WTC11 (cell line): ENCODE measurements around the gene HSD3B7. TPM values are rescaled to one million over a fixed set of nuclear protein-coding genes. Genes with fewer than 3 reads are reported as not detected.
A peak's percentile ranks its signal among the peaks of the same experiment; 100 is the strongest.

Experiments
- ATAC-seq: fragments of 200-7000 bp; cut with Tn5 transposase; 2 replicates; pipeline ENCODE4 v1.10.0; 2021; ENCODE audit warnings: mild to moderate bottlenecking, moderate library complexity
- CTCF ChIA-PET: fragments of 300-600 bp; sonication (Branson Sonifier 250); formaldehyde crosslinking; loops from one replicate; lab custom pipeline; 2021; ENCODE audit warnings: antibody characterized with exemption; lab: Charles Lee
- POLR2A ChIA-PET: fragments of 350-600 bp; sonication (Branson Sonifier 250); formaldehyde crosslinking; loops from one replicate; lab custom pipeline; 2021; ENCODE audit warnings: antibody characterized with exemption; lab: Charles Lee
- DNase-seq: peaks from one replicate; pipeline ENCODE4 v3.0.0; 2021; ENCODE audit warnings: low spot score
- H3K27ac Mint-ChIP-seq: 2 replicates; pipeline ENCODE4 v1.8.0; 2021; ENCODE audit warnings: mixed read lengths
- H3K27me3 Mint-ChIP-seq: 2 replicates; pipeline ENCODE4 v1.8.0; 2021; ENCODE audit warnings: low read depth, mild to moderate bottlenecking, moderate library complexity, mixed read lengths
- H3K36me3 Mint-ChIP-seq: 2 replicates; pipeline ENCODE4 v1.8.0; 2021; ENCODE audit warnings: mixed read lengths
- H3K4me1 Mint-ChIP-seq: 2 replicates; pipeline ENCODE4 v1.8.0; 2022; ENCODE audit warnings: mixed read lengths
- H3K4me3 Mint-ChIP-seq: 2 replicates; pipeline ENCODE4 v1.8.0; 2021; ENCODE audit warnings: mild to moderate bottlenecking, moderate library complexity, mixed read lengths
- H3K9me3 Mint-ChIP-seq: 2 replicates; pipeline ENCODE4 v1.8.0; 2021; ENCODE audit warnings: mixed read lengths
- AFF4 ChIP-seq: sonication (generic); formaldehyde crosslinking; IDR thresholded peaks from 2 replicates; pipeline ENCODE4 v1.8.1; 2023; ENCODE audit warnings: mild to moderate bottlenecking, missing genetic modification reagents, borderline replicate concordance
- AR ChIP-seq: fragments of 250-450 bp; sonication (Bioruptor Pico); IDR thresholded peaks from 2 replicates; pipeline ENCODE4 v1.9.0; 2021; ENCODE audit warnings: mild to moderate bottlenecking
- ARID4B ChIP-seq: sonication (generic); formaldehyde crosslinking; IDR thresholded peaks from 2 replicates; pipeline ENCODE4 v1.8.0; 2023; ENCODE audit warnings: missing genetic modification reagents, mild to moderate bottlenecking, borderline replicate concordance
- ATF6 ChIP-seq: sonication (generic); formaldehyde crosslinking; IDR thresholded peaks from 2 replicates; pipeline ENCODE4 v1.8.1; 2023; ENCODE audit warnings: mild to moderate bottlenecking, missing genetic modification reagents
- CREB1 ChIP-seq: sonication (generic); formaldehyde crosslinking; IDR thresholded peaks from 2 replicates; pipeline ENCODE4 v1.8.0; 2023; ENCODE audit warnings: mild to moderate bottlenecking, missing genetic modification reagents
- ELF4 ChIP-seq: sonication (generic); formaldehyde crosslinking; IDR thresholded peaks from 2 replicates; pipeline ENCODE4 v1.8.1; 2022; ENCODE audit warnings: low read depth, mild to moderate bottlenecking, moderate library complexity, missing genetic modification reagents
- GTF2I ChIP-seq: fragments of 250-450 bp; sonication (Bioruptor Pico); conservative IDR thresholded peaks from 2 replicates; pipeline ENCODE4 v1.4.0; 2021; ENCODE audit warnings: mild to moderate bottlenecking
- HMGXB4 ChIP-seq: sonication (generic); formaldehyde crosslinking; IDR thresholded peaks from 2 replicates; pipeline ENCODE4 v1.8.1; 2023; ENCODE audit warnings: mild to moderate bottlenecking, moderate library complexity, missing genetic modification reagents
- MAX ChIP-seq: sonication (generic); formaldehyde crosslinking; IDR thresholded peaks from 2 replicates; pipeline ENCODE4 v1.8.0; 2022; ENCODE audit warnings: mild to moderate bottlenecking, missing genetic modification reagents
- MYBL2 ChIP-seq: sonication (generic); formaldehyde crosslinking; IDR thresholded peaks from 2 replicates; pipeline ENCODE4 v1.8.1; 2023; ENCODE audit warnings: mild to moderate bottlenecking, moderate library complexity, missing genetic modification reagents
- NFYB ChIP-seq: sonication (generic); formaldehyde crosslinking; conservative IDR thresholded peaks from 2 replicates; pipeline ENCODE4 v1.8.0; 2022; ENCODE audit warnings: low read depth, missing genetic modification reagents
- NR2C2 ChIP-seq: sonication (generic); formaldehyde crosslinking; IDR thresholded peaks from 2 replicates; pipeline ENCODE4 v1.8.0; 2022; ENCODE audit warnings: mild to moderate bottlenecking, missing genetic modification reagents
- RELA ChIP-seq: sonication (generic); formaldehyde crosslinking; IDR thresholded peaks from 2 replicates; pipeline ENCODE4 v1.8.1; 2022; ENCODE audit warnings: missing genetic modification reagents, mild to moderate bottlenecking, borderline replicate concordance
- RORB ChIP-seq: fragments of 250-450 bp; sonication (Bioruptor Pico); IDR thresholded peaks from 2 replicates; pipeline ENCODE4 v1.9.0; 2021; ENCODE audit warnings: mild to moderate bottlenecking
- ZNF219 ChIP-seq: sonication (generic); formaldehyde crosslinking; IDR thresholded peaks from 2 replicates; pipeline ENCODE4 v1.8.0; 2023; ENCODE audit warnings: missing genetic modification reagents, mild to moderate bottlenecking, borderline replicate concordance
- ZNF423 ChIP-seq: fragments of 250-450 bp; sonication (Bioruptor Pico); IDR thresholded peaks from 2 replicates; pipeline ENCODE4 v2.1.2; 2022; ENCODE audit warnings: mild to moderate bottlenecking, moderate library complexity
- ZNF425 ChIP-seq: fragments of 250-450 bp; sonication (Bioruptor Pico); conservative IDR thresholded peaks from 2 replicates; pipeline ENCODE4 v1.9.0; 2021; ENCODE audit warnings: mild to moderate bottlenecking
- total RNA-seq: library from RNA; stranded (reverse); gene quantifications from 3 replicates; pipeline ENCODE4 v1.2.3, GENCODE V29; 2021

Gene HSD3B7
- total RNA-seq, 1 experiment from 2014 or later, result 4.5 TPM

- Mint-ChIP-seq H3K27ac (peak overlapping the region; percentile 45; the same call in 1 of the 2 replicates), H3K4me1 (peaks cover 4% of the 10 kb centered on the region; the same call in 1 of the 2 replicates), H3K36me3 (no peaks in the 10 kb centered on the region), H3K27me3 (no peaks in the 10 kb centered on the region; the same call in 1 of the 2 replicates), H3K4me3 (no peak overlapping the region), H3K9me3 (no peaks in the 10 kb centered on the region)
- TF ChIP-seq RELA (CRISPR knock-in tag) (no peak), HMGXB4 (no peak), ZNF219 (CRISPR knock-in tag) (no peak), NFYB (CRISPR knock-in tag) (no peak), ZNF423 (CRISPR knock-in tag) (no peak), MYBL2 (CRISPR knock-in tag) (no peak), MAX (CRISPR knock-in tag) (no peak), NR2C2 (CRISPR knock-in tag) (no peak)
- ChIA-PET CTCF (interaction anchor here (0.7 kb wide), 1 partner anchor 10 kb away, joined by 3 read pairs; no protein-coding TSS in a partner anchor), POLR2A (no interaction called here)
- DNase-seq (no peak), ATAC-seq (no peak)
Measured at GRCh38 chr16:31025339-31025738, 40.3 kb downstream of the HSD3B7 start.

GRCh38 chr16:31029272-31029671 lies 44.3 kb downstream of the HSD3B7 start:
- no peaks in the 10 kb centered on the region for H3K9me3 Mint-ChIP-seq
- CTCF ChIA-PET, result interaction anchor here (0.7 to 1.2 kb wide), 2 partner anchors 88 to 114 kb away, joined by 3 to 4 read pairs; partner anchors contain the start of gene KAT8
- H3K27me3 Mint-ChIP-seq, result no peaks in the 10 kb centered on the region; the same call in 1 of the 2 replicates
- H3K27ac Mint-ChIP-seq, result no peak overlapping the region
- ATAC-seq, result no peak
- POLR2A ChIA-PET, result no interaction called here
- peaks cover 4% of the 10 kb centered on the region; the same call in 1 of the 2 replicates for H3K4me1 Mint-ChIP-seq
- DNase-seq, result no peak
- H3K4me3 Mint-ChIP-seq, result no peak overlapping the region
- no peaks in the 10 kb centered on the region for H3K36me3 Mint-ChIP-seq
- TF ChIP-seq RORB (CRISPR knock-in tag), result no peak
- TF ChIP-seq NFYB (CRISPR knock-in tag), result no peak
- TF ChIP-seq ELF4 (CRISPR knock-in tag), result no peak
- TF ChIP-seq GTF2I (CRISPR knock-in tag), result no peak
- no peak for TF ChIP-seq AFF4 (CRISPR knock-in tag)
- no peak for TF ChIP-seq ZNF425
- no peak for TF ChIP-seq ARID4B (CRISPR knock-in tag)
- no peak for TF ChIP-seq CREB1
- TF ChIP-seq AR (CRISPR knock-in tag), result no peak
- no peak for TF ChIP-seq ATF6 (CRISPR knock-in tag)
- TF ChIP-seq NR2C2 (CRISPR knock-in tag), result no peak
